ENCODE results near the gene KCNH1. TPM values are rescaled to one million over a fixed set of nuclear protein-coding genes. Genes with fewer than 3 reads are reported as not detected.

KCNH1 gene
- polyA plus RNA-seq, 1 experiment, result 3.5 TPM

GRCh38 chr1:210944252-210944651 lies 189.7 kb downstream of the KCNH1 start:
- H3K27me3 ChIP-seq (ENCODE audit: control insufficient read depth, insufficient read depth, low read length), result no peaks in the 10 kb centered on the region; the same call in 1 of the 2 replicates
- no peak for DNase-seq (ENCODE audit: low read depth)
- POLR2A ChIA-PET, result no interaction called here
- H3K36me3 ChIP-seq (ENCODE audit: control insufficient read depth, insufficient read depth, low read length), result no peaks in the 10 kb centered on the region
- no peak overlapping the region for H3K4me3 ChIP-seq (ENCODE audit: low read depth, low read length)
- TF ChIP-seq, protein P1, sequence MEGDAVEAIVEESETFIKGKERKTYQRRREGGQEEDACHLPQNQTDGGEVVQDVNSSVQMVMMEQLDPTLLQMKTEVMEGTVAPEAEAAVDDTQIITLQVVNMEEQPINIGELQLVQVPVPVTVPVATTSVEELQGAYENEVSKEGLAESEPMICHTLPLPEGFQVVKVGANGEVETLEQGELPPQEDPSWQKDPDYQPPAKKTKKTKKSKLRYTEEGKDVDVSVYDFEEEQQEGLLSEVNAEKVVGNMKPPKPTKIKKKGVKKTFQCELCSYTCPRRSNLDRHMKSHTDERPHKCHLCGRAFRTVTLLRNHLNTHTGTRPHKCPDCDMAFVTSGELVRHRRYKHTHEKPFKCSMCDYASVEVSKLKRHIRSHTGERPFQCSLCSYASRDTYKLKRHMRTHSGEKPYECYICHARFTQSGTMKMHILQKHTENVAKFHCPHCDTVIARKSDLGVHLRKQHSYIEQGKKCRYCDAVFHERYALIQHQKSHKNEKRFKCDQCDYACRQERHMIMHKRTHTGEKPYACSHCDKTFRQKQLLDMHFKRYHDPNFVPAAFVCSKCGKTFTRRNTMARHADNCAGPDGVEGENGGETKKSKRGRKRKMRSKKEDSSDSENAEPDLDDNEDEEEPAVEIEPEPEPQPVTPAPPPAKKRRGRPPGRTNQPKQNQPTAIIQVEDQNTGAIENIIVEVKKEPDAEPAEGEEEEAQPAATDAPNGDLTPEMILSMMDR (IDR thresholded peaks at IDR 0.05; ENCODE audit: insufficient read depth, low read depth, low read length), result no peak
- CTCF ChIA-PET, result no interaction called here

DNA sequence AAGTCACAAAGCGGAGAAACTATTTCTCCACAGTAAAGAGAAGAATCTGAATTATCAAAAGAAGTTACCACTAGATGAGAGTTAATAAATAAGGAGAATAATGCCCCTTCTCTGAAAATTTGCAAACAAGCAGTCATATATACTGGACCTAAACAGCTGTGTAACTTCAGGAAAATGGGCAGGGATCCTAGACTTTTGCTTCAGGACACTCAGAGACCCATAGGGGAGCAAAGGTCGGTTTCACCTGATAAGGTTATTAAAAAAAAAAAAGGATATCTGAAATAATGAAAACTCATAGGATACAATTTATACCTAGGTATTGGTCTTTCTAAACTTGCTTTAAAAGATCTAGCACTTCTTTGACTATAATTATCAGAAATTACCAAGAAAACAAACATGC lies 191.4 kb downstream of the KCNH1 start:
- CTCF ChIA-PET, result no interaction called here
- TF ChIP-seq, protein P1 (IDR thresholded peaks at IDR 0.05; ENCODE audit: insufficient read depth, low read depth, low read length), result no peak
- POLR2A ChIA-PET, result no interaction called here

GRCh38 chr1:210940081-210940617 lies 193.8 kb downstream of the KCNH1 start:
- TF ChIP-seq, protein P1 (IDR thresholded peaks at IDR 0.05; ENCODE audit: insufficient read depth, low read depth, low read length), result no peak
- ChIA-PET POLR2A (no interaction called here), CTCF (no interaction called here)
- no peak for DNase-seq (ENCODE audit: low read depth)
- no peaks in the 10 kb centered on the region for H3K36me3 ChIP-seq (ENCODE audit: control insufficient read depth, insufficient read depth, low read length)
- H3K27me3 ChIP-seq (ENCODE audit: control insufficient read depth, insufficient read depth, low read length), result no peaks in the 10 kb centered on the region; the same call in 1 of the 2 replicates
- H3K4me3 ChIP-seq (ENCODE audit: low read depth, low read length), result no peak overlapping the region

More for the DNA sequence above, 191.4 kb downstream of the KCNH1 start:
- Histone ChIP-seq H3K36me3 (ENCODE audit: control insufficient read depth, insufficient read depth, low read length) (no peaks in the 10 kb centered on the region), H3K4me3 (ENCODE audit: low read depth, low read length) (no peak overlapping the region), H3K27me3 (ENCODE audit: control insufficient read depth, insufficient read depth, low read length) (no peaks in the 10 kb centered on the region; the same call in 1 of the 2 replicates)
- no peak for DNase-seq (ENCODE audit: low read depth)

GRCh38 chr1:210938416-210938925 lies 195.5 kb downstream of the KCNH1 start:
- Histone ChIP-seq H3K4me3 (ENCODE audit: low read depth, low read length) (no peak overlapping the region), H3K27me3 (ENCODE audit: control insufficient read depth, insufficient read depth, low read length) (no peaks in the 10 kb centered on the region; the same call in 1 of the 2 replicates), H3K36me3 (ENCODE audit: control insufficient read depth, insufficient read depth, low read length) (no peaks in the 10 kb centered on the region)
- ChIA-PET CTCF (no interaction called here), POLR2A (no interaction called here)
- no peak for DNase-seq (ENCODE audit: low read depth)
- TF ChIP-seq, protein P1 (IDR thresholded peaks at IDR 0.05; ENCODE audit: insufficient read depth, low read depth, low read length), result no peak

GRCh38 chr1:210937846-210938245 lies 196.1 kb downstream of the KCNH1 start:
- Histone ChIP-seq H3K4me3 (ENCODE audit: low read depth, low read length) (no peak overlapping the region), H3K36me3 (ENCODE audit: control insufficient read depth, insufficient read depth, low read length) (no peaks in the 10 kb centered on the region), H3K27me3 (ENCODE audit: control insufficient read depth, insufficient read depth, low read length) (no peaks in the 10 kb centered on the region; the same call in 1 of the 2 replicates)
- TF ChIP-seq, protein P1 (IDR thresholded peaks at IDR 0.05; ENCODE audit: insufficient read depth, low read depth, low read length), result no peak
- DNase-seq (ENCODE audit: low read depth), result no peak
- ChIA-PET POLR2A (no interaction called here), CTCF (no interaction called here)

Measured in BJ (cell line).